Stimulated activated naive CD4-positive, alpha-beta T cell (primary cell): ENCODE measurements around the gene SIGLEC12.
"Not testable (repeated sequence)": the region's sequence is repeated elsewhere in the genome, so short reads cannot be mapped to it uniquely, and the experiment has no call there.

Source experiments
- DNase-seq, 6 experiments: peaks; one replicate each; lab custom pipeline; 2025; lab: John Stamatoyannopoulos, UW

Gene SIGLEC12

GRCh38 chr19:51521781-51522180 lies 20.2 kb upstream of the SIGLEC12 start:
- DNase-seq = no peak

GRCh38 chr19:51521357-51521756 lies 19.8 kb upstream of the SIGLEC12 start:
- DNase-seq = no peak

- no peak for DNase-seq
Observed at GRCh38 chr19:51520728-51521127, 19.1 kb upstream of the SIGLEC12 start.

- peak in 3 of 6 experiments; percentile 4 to 40 (median 12) for DNase-seq
Observed at GRCh38 chr19:51514866-51515481, 13.4 kb upstream of the SIGLEC12 start.

GRCh38 chr19:51513968-51514367 lies 12.4 kb upstream of the SIGLEC12 start:
- DNase-seq = no peak

- DNase-seq = no peak
Observed at GRCh38 chr19:51511353-51511752, 9.8 kb upstream of the SIGLEC12 start.

- DNase-seq = no peak
Observed at GRCh38 chr19:51509823-51510660, 8.4 kb upstream of the SIGLEC12 start.

GRCh38 chr19:51508059-51508733 lies 6.6 kb upstream of the SIGLEC12 start:
- no peak for DNase-seq

- no peak for DNase-seq
Observed at GRCh38 chr19:51507640-51508058, 6.0 kb upstream of the SIGLEC12 start.

- DNase-seq = no peak
Observed at GRCh38 chr19:51507192-51507591, 5.6 kb upstream of the SIGLEC12 start.

- no peak for DNase-seq
Observed at GRCh38 chr19:51505904-51506303, 4.3 kb upstream of the SIGLEC12 start.

GRCh38 chr19:51503896-51504295 lies 2.3 kb upstream of the SIGLEC12 start:
- no peak for DNase-seq

- no peak for DNase-seq
Observed at GRCh38 chr19:51503286-51503817, 1.8 kb upstream of the SIGLEC12 start.

GRCh38 chr19:51500931-51501330 lies 669 bp downstream of the SIGLEC12 start:
- DNase-seq = not testable (repeated sequence)

- DNase-seq = no peak
Observed at GRCh38 chr19:51497666-51498065, 3.9 kb downstream of the SIGLEC12 start.

- DNase-seq = no peak
Observed at GRCh38 chr19:51493776-51494175, 7.8 kb downstream of the SIGLEC12 start.

- no peak for DNase-seq
Observed at GRCh38 chr19:51491586-51491985, 10.0 kb downstream of the SIGLEC12 start.

GRCh38 chr19:51490676-51491075 lies 10.9 kb downstream of the SIGLEC12 start:
- no peak for DNase-seq

GRCh38 chr19:51489113-51489512 lies 12.5 kb downstream of the SIGLEC12 start:
- DNase-seq = no peak

- DNase-seq = no peak
Observed at GRCh38 chr19:51488491-51488890, 13.1 kb downstream of the SIGLEC12 start.

GRCh38 chr19:51485960-51486660 lies 15.5 kb downstream of the SIGLEC12 start:
- no peak for DNase-seq

- DNase-seq = no peak
Observed at GRCh38 chr19:51480590-51480989, 21.0 kb downstream of the SIGLEC12 start.
